ENCODE measurements around the gene TRIM72.
"Not testable (repeated sequence)": the region's sequence is repeated elsewhere in the genome, so short reads cannot be mapped to it uniquely, and the experiment has no call there.

TRIM72 gene

DNA sequence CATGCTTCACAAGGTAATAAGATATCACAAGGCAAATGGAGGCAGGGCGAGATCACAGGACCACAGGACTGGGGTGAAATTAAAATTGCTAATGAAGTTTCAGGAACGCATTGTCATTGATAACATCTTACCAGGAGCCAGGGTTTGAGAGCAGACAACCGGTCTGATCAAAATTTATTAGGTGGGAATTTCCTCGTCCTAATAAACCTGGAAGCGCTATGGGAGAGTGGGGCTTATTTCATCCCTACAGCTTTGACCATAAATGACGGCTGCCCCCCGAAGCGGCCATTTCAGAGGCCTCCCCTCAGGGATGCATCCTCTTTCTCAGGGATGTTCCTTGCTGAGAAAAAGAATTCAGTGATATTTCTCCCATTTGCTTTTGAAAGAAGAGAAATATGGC is 31.7 kb downstream of the TRIM72 start:
- not testable (repeated sequence) for H3K4me3 ChIP-seq (ENCODE audit: low read depth, low read length); DNase-seq (ENCODE audit: low read depth)

DNA sequence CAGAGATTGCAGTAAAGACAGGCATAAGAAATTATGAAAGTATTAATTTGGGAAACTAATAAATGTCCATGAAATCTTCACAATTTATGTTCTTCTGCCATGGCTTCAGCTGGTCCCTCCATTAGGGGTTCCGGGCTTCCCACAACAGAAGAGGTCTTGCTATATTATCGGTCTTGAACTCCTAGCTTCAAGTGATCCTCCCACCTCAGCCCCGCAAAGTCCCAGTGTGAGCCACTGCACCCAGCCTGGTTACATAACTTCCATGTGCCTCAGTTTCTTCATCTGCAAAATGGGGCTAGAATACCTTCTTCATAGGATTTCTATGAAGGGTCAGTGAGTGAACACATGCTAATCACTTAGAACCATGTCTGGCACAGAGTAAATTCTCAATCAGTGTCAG is 32.4 kb downstream of the TRIM72 start:
- DNase-seq (ENCODE audit: low read depth), result no peak

DNA sequence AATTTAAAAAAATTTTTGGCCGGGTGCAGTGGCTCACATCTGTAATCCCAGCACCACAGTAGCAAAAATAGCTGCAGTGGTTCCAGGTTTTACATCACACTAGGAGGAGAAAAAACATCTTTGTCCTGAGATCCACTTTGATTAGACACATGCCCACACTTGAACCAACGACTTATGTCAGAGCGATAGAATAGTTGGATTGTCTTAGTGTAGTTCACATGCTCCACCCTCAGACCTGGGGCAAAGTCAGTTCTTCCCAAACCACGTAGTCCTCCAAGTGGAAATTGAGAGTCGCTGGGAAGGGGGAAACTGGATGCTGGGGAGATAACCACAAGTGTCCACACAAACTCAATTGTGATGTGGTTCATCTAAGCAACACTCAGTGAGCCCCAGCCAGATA is 34.4 kb downstream of the TRIM72 start:
- DNase-seq (ENCODE audit: low read depth), result no peak
- H3K4me3 ChIP-seq (ENCODE audit: low read depth, low read length), result no peak overlapping the region

More for the DNA sequence above, 32.4 kb downstream of the TRIM72 start:
- no peak overlapping the region for H3K4me3 ChIP-seq (ENCODE audit: low read depth, low read length)

DNA sequence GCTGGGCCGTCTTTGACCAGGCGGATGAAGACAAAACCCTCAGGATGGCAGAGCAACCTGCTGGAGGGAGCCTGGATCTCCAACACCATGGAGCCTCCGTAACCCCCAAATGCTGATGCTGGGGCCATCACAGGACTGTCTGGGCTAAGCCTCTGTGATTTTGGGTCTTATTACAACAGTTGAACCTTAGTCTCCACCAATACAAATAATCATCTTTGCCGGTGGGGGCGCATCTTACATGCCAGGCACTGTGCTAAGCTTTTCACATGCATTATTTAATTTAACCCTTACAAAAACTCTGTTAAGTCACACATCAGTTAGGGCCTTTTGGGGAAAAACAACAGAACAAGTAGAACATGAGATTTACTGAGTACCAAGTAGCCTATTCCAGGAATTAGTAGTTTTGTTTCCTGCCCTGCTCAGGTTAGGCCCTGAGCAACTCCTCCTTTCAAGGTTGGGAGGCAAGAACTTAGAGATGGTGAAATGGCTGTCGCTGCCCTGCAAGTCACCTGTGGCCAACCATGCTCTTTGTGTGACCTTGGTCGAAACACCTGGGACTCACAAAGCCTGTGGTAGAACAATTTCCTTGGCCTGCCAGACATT is 37.0 kb downstream of the TRIM72 start:
- no peak overlapping the region for H3K4me3 ChIP-seq (ENCODE audit: low read depth, low read length)
- no peak for DNase-seq (ENCODE audit: low read depth)

DNA sequence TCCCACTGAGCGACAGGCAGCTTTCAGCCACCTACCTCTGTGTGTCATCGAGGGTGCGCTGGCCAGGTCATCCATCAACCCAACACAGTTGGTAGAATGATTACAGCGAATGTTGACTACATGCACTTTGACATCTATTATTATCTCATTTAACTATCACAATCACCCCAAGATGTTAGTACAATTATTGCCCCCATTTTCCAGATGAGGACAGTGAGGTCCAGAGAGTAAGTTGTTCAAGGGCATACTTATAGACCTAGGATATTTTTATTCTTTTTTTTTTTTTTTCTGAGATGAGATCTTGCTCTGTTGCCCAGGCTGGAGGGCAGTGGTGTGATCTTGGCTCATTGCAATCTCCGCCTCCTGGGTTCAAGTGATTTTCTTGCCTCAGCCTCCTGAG is 37.5 kb downstream of the TRIM72 start:
- DNase-seq (ENCODE audit: low read depth), result no peak
- no peak overlapping the region for H3K4me3 ChIP-seq (ENCODE audit: low read depth, low read length)

DNA sequence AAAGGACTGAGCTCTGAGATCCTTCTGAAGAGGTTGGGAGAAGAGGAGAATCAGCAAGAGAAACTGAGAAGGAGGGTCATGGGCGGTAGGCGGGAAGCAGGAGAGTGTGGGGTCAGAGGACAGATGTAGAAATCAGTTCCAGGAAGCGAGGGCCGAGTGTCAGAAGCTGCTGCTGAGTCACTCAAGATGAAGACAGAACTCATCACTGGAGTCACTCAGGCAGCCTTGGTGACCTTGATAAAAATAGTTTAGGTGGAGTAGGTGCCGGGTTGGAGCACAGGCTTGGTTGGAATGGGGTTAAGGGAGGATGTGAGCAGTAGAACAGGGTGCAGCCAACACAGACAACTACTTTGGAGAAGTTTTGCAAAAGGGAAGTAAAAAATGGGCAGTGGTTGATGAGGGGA is 39.7 kb downstream of the TRIM72 start:
- H3K4me3 ChIP-seq (ENCODE audit: low read depth, low read length), result no peak overlapping the region
- no peak for DNase-seq (ENCODE audit: low read depth)

DNA sequence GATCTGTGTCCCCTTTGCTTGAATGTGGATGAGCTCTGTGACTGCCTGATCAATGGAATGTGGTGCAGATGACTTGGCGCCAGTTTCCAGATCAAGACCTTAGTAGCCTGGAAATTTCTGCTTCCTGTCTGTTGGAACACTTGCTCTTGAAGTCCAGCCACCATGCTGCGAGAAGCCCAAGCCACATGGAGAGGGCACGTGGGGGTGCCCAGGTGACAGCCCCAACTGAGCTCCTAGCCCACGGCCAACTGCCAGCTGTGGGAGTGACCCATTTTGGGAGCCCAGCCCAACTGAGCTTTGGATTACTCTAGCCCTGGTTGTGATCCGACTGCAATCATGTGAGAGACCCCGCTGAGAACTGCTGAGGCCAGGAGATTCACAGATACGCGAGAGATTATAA is 42.5 kb downstream of the TRIM72 start:
- no peak for DNase-seq (ENCODE audit: low read depth)

DNA sequence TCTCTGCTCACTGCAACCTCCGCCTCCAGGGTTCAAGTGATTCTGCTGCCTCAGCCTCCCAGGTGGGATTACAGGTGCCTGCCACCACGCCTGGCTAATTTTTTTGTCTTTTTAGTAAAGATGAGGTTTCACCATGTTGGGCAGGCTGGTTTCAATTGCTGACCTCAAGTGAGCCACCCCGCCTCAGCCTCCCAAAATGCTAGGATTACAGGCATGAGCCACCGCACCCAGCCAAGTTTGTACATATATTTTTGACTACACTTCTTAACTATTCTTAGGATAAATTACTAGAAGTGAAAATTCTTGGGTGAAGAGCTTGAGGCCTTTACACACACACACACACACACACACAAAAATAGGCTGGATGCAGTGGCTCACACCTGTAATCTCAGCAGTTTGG is 44.4 kb downstream of the TRIM72 start:
- no peak overlapping the region for H3K4me3 ChIP-seq (ENCODE audit: low read depth, low read length)

More for the DNA sequence above, 42.5 kb downstream of the TRIM72 start:
- H3K4me3 ChIP-seq (ENCODE audit: low read depth, low read length), result no peak overlapping the region

DNA sequence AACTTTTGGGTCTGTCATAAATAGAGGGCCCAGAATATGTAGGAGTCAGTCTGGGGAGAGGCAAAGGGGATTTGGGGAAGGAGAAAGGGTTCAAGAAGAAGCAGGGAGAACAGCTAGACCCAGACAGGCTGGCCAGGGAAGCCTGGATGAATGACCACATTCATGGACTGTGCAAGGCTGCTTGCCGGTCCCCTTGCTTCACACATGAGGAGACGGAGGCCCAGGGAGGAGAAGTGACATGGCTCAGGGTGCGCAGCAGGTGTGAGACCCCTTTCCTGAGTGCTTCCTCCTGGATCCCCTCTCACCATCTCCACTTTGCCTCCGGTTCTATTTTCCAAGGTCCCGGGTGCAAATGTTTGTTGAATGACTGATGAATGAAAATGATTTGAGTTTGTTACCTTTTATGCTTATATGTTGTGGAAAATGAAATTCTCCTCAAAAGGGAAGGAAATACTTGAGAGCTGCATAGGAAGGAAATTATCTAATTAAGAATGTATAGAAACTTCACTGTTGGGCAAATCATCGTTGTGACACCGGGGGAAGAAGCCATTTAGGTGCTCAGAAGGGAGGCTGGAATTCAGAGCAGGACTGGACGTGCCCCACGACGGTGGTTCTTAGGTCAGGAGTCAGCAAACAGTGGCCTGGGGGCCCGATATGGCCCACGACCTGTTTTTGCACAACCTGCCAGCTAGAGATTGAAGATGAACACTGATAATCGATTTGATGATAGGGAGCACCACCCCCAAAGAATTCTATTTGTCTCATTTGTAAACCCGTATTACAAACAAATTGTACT is 46.4 kb downstream of the TRIM72 start:
- no peak overlapping the region for H3K4me3 ChIP-seq (ENCODE audit: low read depth, low read length)
- DNase-seq (ENCODE audit: low read depth), result no peak

More for the DNA sequence above, 44.4 kb downstream of the TRIM72 start:
- no peak for DNase-seq (ENCODE audit: low read depth)

DNA sequence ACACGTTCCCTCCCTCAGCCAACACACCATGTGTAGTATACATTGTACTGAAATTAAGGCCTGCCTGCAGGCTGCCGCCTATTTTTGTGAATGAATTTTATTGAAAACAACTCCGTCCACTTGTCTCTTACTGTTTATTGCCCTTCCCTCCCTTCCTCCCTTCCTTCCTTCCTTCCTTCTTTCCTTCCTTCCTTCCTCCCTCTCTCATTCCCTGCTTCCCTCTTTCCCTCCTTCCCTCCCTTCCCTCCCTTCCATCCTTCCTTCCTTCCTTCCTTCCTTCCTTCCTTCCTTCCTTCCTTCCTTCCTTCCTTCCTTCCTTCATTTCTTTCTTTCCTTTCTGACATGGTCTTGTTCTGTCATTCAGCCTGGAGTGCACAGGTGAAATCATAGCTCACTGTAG is 48.2 kb downstream of the TRIM72 start:
- no peak for DNase-seq (ENCODE audit: low read depth)
- H3K4me3 ChIP-seq (ENCODE audit: low read depth, low read length), result no peak overlapping the region

DNA sequence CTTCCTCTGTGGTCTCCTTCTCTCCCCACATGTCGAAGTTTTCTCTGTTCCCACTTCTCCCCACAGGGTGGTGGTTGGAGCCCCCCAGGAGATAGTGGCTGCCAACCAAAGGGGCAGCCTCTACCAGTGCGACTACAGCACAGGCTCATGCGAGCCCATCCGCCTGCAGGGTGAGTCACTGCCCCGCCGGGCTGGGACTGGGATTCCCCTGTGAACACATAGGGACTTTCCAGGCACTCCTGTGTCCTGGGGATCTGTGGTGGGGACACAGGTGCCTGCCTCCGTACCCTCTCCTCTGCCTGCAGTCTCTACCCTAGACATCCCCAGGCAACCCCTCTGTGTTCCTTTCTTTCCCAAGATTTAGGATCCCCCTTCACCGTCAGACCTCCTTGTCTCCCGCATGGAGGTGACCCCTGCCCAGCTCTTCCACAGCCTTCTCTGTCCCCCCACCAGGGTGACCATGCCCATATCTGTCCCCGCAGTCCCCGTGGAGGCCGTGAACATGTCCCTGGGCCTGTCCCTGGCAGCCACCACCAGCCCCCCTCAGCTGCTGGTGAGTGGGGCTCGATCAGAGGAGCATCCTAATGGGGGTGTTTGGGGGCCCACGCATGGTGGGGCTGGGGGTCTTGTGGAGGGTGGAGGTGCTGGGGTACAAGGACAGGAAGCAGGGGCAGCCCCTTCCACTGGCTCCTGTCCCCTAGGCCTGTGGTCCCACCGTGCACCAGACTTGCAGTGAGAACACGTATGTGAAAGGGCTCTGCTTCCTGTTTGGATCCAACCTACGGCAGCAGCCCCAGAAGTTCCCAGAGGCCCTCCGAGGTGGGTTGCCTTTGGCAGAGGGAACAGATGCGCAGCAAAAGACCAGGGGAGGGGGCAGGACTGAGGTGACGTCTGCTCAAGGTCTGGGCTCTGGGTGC is 51.7 kb downstream of the TRIM72 start:
- no peak overlapping the region for H3K4me3 ChIP-seq (ENCODE audit: low read depth, low read length)
- DNase-seq (ENCODE audit: low read depth), result no peak

DNA sequence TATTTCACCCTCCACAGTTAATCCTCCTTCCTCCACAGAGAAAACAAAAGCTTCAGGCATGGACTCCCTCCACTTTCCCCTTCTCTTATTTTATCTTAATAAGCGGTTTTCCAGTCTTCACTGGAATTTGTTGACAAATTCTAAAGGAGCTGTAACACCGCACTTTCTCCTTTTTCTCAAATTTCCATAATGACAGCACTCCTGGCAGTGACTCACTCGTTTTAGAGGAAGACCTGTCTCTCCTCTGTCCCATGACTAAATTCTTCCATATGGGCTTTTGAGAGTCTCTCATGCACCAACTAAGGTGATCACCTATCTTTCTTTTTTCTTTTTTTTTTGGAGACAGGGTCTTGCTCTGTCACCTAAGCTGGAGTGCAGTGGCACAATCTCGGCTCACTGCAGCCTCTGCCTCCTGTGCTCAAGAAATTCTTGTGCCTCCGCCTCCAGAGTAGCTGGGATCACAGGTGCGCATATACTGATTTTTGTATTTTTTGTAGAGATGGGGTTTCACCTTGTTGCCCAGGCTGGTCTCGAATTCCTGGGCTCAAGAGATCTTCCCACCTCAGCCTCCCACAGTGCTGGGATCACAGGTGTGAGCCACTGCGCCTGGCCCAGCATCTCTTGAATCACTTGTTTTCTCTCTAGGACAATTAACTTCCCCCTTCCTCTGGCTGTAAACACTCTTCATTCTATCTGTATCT is 53.6 kb downstream of the TRIM72 start:
- DNase-seq (ENCODE audit: low read depth), result no peak
- H3K4me3 ChIP-seq (ENCODE audit: low read depth, low read length), result no peak overlapping the region

DNA sequence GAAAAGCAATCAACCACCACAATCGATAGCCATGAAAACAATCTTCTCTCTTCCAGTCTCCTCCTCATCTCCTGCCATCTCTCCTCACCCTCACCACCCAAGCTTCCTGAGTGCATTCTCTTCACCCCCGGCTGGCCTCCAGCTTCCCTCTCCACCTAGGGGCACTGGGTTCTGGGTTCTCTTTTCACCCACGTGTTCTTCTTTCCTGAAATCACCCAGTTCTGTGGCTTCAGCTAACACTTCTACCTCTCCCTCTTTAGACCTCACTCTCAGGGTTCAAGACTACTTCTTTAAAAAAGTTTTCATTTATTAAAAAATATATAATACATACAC is 54.1 kb downstream of the TRIM72 start:
- no peak for DNase-seq (ENCODE audit: low read depth)
- no peak overlapping the region for H3K4me3 ChIP-seq (ENCODE audit: low read depth, low read length)

DNA sequence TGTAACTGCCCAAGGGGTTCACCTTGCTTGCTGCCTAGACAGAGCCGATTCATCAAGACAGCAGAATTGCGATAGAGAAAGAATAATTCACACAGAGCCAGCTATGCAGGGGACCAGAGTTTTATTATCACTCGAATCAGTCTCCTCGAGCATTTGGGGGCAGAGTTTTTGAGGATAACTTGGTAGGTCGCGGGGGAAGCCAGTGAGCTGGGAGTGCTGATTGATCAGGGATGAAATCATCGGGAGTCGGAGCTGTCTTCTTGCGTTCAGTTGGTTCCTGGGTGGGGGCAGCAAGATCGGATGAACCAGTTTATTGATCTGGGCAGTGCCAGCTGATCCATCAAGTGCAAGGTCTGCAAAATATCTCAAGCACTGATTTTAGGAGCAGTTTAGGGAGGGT is 55.0 kb downstream of the TRIM72 start:
- no peak for DNase-seq (ENCODE audit: low read depth)
- no peak overlapping the region for H3K4me3 ChIP-seq (ENCODE audit: low read depth, low read length)

DNA sequence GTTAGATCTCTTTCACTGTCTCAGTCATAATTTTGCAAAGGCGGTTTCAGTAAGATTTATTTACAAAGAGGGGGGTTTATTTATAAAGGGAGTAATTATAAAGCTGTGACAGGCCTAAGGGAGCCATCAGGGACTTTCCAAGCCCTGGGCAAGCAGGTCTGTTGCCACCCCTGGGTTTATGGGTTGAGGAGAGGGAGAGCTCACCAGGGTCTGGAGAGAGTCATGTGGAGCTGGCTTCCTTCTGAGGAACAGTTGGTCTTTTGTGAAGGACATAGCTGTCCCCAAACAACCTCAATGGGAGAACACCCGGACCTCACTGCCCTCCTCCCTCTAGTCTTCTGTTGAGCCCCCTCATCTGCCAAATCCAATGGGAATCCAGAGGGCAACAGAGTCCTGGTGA is 55.6 kb downstream of the TRIM72 start:
- no peak overlapping the region for H3K4me3 ChIP-seq (ENCODE audit: low read depth, low read length)
- no peak for DNase-seq (ENCODE audit: low read depth)

DNA sequence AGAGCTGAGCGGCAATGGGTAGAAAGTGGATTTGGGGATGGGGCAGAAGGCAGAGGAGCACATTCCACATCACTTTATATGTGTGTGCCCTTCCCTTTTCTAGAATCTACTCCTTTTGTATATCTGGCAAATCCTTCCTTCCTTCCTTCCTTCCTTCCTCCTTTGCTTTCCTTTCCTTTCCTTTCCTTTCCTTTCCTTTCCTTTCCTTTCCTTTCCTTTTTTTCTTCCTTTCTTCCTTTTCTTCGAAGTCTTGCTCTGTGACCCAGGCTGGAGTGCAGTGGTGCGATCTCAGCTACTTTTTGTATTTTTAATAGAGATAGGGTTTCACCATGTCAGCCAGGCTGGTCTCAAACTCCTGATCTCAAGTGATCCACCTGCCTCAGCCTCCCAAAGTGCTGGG is 56.1 kb downstream of the TRIM72 start:
- not testable (repeated sequence) for DNase-seq (ENCODE audit: low read depth); H3K4me3 ChIP-seq (ENCODE audit: low read depth, low read length)

DNA sequence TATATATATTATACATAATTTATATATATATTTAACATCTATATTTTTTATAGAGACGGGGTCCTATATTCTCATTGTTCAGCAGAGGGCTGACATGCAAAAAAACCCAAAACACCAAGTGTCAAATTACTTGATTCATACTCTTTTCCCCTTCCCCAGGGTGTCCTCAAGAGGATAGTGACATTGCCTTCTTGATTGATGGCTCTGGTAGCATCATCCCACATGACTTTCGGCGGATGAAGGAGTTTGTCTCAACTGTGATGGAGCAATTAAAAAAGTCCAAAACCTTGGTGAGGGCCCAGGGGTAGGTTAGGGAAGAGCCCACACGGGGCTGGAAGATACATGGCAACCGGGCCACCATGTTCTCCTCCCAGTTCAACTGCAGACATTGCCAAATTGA is 56.9 kb downstream of the TRIM72 start:
- no peak for DNase-seq (ENCODE audit: low read depth)
- no peak overlapping the region for H3K4me3 ChIP-seq (ENCODE audit: low read depth, low read length)

DNA sequence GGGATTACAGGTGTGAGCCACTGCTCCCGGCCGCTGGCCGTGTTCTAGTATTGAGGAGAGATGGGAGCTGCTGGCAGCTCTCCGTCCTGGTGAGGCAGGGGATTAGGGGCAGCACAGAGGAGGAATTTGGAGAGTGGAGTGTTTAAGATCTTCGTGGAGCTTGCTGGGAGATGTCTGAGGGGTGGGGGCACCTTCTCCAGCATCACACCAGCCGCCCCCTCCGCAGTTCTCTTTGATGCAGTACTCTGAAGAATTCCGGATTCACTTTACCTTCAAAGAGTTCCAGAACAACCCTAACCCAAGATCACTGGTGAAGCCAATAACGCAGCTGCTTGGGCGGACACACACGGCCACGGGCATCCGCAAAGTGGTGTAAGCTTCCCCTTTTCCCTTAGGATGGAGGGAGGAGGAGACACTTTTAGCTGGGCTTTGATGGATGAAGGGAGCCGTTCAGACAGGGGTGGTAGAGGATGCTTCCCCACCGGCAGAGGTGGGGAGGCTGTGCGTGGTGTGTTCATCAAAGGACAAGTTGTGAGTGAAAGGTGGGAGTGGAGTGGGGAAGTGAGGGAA is 57.8 kb downstream of the TRIM72 start:
- no peak for DNase-seq (ENCODE audit: low read depth)
- H3K4me3 ChIP-seq (ENCODE audit: low read depth, low read length), result no peak overlapping the region

DNA sequence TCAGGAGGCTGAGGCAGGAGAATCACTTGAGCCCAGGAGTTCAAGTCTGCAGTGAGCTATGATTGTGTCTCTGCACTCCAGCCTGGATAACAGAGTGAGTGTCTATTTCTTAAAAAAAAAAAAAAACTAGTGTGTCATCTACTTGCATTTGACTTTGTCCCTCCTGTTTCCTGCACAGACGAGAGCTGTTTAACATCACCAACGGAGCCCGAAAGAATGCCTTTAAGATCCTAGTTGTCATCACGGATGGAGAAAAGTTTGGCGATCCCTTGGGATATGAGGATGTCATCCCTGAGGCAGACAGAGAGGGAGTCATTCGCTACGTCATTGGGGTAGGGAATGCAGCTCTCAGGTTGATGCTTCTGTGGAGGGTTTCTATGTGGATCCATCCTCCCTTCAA is 59.3 kb downstream of the TRIM72 start:
- no peak overlapping the region for H3K4me3 ChIP-seq (ENCODE audit: low read depth, low read length)
- no peak for DNase-seq (ENCODE audit: low read depth)

Data from skeletal muscle cell (primary cell).